Brain microvascular endothelial cell (primary cell): ENCODE measurements around the gene SPATA22.
"Not testable (repeated sequence)": the region's sequence is repeated elsewhere in the genome, so short reads cannot be mapped to it uniquely, and the experiment has no call there.

Experiments
- DNase-seq: peaks from one replicate; pipeline ENCODE4 v3.0.0-alpha.2; 2020
- H3K27ac ChIP-seq: fragments of 250-450 bp; sonication (Bioruptor Pico); 2 replicates; pipeline ENCODE4 v1.5.1; 2020; ENCODE audit warnings: mild to moderate bottlenecking, moderate library complexity
- H3K27me3 ChIP-seq: fragments of 250-450 bp; sonication (Bioruptor Pico); replicated peaks from 2 replicates; pipeline ENCODE4 v1.5.1; 2020; ENCODE audit warnings: mild to moderate bottlenecking
- H3K36me3 ChIP-seq: fragments of 250-450 bp; sonication (Bioruptor Pico); replicated peaks from 2 replicates; pipeline ENCODE4 v1.5.1; 2020; ENCODE audit warnings: mild to moderate bottlenecking
- H3K4me3 ChIP-seq: 2 replicates; pipeline ENCODE4 v1.5.1; 2011; ENCODE audit warnings: low read depth, mild to moderate bottlenecking, control low read depth, low read length, moderate library complexity
- CTCF ChIP-seq: IDR thresholded peaks from 2 replicates; pipeline ENCODE4 v1.5.1; 2011; ENCODE audit warnings: low read depth, mild to moderate bottlenecking, moderate library complexity, low read length, control low read depth, inconsistent platforms; ENCODE audit errors: missing control alignments
- in situ Hi-C: cut with HindIII; loops from 2 replicates; pipeline ENCODE4 v1.10.0; 2017; ENCODE audit warnings: low sequenced_read_pairs, low pct_ligation_motif_present

The SPATA22 gene

DNA sequence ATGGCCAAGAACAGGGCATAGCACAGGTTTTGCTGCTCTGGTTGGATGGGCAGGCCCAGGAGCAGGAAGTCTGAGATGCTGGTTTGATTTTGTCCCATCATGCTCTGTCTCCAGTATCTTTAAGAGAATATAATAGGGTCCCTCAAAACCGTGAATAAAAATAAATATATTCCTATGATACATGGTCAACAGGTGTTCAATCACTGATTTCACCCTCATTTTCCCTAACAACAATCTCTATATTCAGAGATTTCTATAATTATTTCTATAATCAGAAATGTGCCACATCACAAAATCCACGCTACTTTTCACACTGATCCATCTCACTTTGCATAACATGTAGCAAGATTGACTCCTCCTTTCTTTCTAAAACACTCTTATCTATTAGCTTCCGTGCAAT, 37.9 kb downstream of the SPATA22 start, which contains the start of gene OR1E2:
Gene OR1E2, minus strand, starts transcription at position 101 of the 400 bp plus-strand sequence. Its CDS starts 0 bp downstream, at position 101.
- no peak within 1 kb of the TSS for H3K4me3 ChIP-seq
- in situ Hi-C loops, result no loop called here
- no peak for TF ChIP-seq CTCF
- DNase-seq, result no peak
- no peaks in the 10 kb centered on the region for H3K27me3 ChIP-seq
- no peaks in the 10 kb centered on the region for H3K36me3 ChIP-seq
- H3K27ac ChIP-seq, result no peak within 1 kb of the TSS

DNA sequence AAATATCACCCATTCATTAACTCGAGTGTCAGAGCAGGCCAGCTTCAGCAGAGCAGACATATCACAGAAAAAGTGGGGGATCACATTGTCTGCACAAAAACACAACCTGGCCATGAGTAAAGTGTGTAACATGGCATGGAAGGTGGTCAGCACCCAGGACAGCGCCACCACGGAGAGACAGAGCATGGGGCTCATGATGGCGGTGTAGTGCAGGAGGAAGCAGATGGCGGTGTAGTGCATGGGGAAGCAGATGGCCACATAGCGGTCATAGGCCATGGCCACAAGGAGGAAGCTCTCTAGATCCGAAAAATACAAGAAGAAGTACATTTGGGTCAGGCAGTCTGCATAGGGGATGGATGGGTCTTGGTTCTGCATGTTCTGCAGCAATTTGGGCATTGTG, 38.4 kb downstream of the SPATA22 start:
- H3K36me3 ChIP-seq, H3K4me3 ChIP-seq, H3K27me3 ChIP-seq, in situ Hi-C loops, H3K27ac ChIP-seq: not testable (repeated sequence)
- DNase-seq, result peak; percentile 1

DNA sequence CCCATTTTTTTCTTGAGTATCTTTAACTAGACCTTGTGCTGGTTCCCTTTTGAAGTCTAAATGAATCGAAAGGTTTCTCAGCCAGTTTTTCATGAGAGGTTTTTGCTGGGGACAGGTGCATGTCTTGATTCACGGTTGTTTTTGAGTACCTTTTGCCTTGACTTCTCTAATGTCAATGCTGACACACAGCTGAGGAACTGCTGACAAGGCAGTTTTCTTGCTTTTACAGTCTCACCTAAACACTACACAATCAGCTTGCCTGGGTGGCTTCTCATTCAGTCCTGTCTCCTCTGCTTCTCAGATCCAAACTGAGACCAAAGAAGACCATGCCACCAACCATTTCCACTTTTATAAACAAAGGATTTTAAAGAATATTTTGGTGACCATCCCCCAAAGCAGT, 53.4 kb downstream of the SPATA22 start:
- no peak overlapping the region for H3K4me3 ChIP-seq
- no peak overlapping the region for H3K27ac ChIP-seq
- H3K36me3 ChIP-seq, result no peaks in the 10 kb centered on the region
- no peak for TF ChIP-seq CTCF
- no peaks in the 10 kb centered on the region for H3K27me3 ChIP-seq
- in situ Hi-C loops, result no loop called here
- no peak for DNase-seq

DNA sequence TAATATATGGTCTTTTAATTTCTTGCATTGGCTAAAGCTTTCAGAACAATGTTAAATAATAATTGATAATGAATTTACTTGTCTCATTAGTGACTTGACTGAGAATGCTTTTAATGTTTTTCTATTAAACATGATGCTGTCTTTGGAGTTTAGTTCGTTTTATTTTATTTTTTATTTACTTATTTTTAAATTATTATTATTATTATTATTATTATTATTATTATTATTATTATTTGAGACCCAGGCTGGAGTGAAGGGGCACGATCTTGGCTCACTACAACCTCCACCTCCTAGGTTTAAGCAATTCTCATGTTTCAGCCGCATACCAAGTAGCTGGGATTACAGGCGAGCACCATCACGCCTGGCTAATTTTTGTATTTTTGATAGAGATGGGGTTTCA, 56.0 kb downstream of the SPATA22 start:
- in situ Hi-C loops, result no loop called here
- no peaks in the 10 kb centered on the region for H3K27me3 ChIP-seq
- no peaks in the 10 kb centered on the region for H3K36me3 ChIP-seq
- H3K27ac ChIP-seq, result no peak overlapping the region
- no peak for TF ChIP-seq CTCF
- no peak for DNase-seq
- H3K4me3 ChIP-seq, result no peak overlapping the region

- H3K27ac ChIP-seq, H3K27me3 ChIP-seq, DNase-seq, H3K36me3 ChIP-seq, H3K4me3 ChIP-seq, in situ Hi-C loops: not testable (repeated sequence)
Measured at GRCh38 chr17:3412216-3412615, 59.4 kb downstream of the SPATA22 start.

GRCh38 chr17:3411070-3411469, 60.5 kb downstream of the SPATA22 start, which contains the start of gene OR3A3:
Gene OR3A3, plus strand, starts transcription at chr17:3411370.
- DNase-seq, result no peak
- Histone ChIP-seq H3K4me3 (no peak within 1 kb of the TSS), H3K36me3 (no peaks in the 10 kb centered on the region), H3K27ac (no peak within 1 kb of the TSS), H3K27me3 (no peaks in the 10 kb centered on the region)
- no peak for TF ChIP-seq CTCF
- in situ Hi-C loops, result no loop called here

GRCh38 chr17:3403856-3404255, 67.8 kb downstream of the SPATA22 start:
- DNase-seq, H3K36me3 ChIP-seq, in situ Hi-C loops, H3K27ac ChIP-seq, H3K27me3 ChIP-seq, H3K4me3 ChIP-seq: not testable (repeated sequence)
